NT2/D1 (cell line): ENCODE measurements around the gene SCN1B.
"Not testable (repeated sequence)": the region's sequence is repeated elsewhere in the genome, so short reads cannot be mapped to it uniquely, and the experiment has no call there.

Experiments
- DNase-seq: peaks from one replicate; pipeline ENCODE4 v3.0.0-alpha.2; 2011; ENCODE audit warnings: low read depth, low spot score
- H3K27me3 ChIP-seq: 2 replicates; pipeline ENCODE4 v1.6.0; 2011; ENCODE audit warnings: mild to moderate bottlenecking; ENCODE audit not compliant: insufficient read length, insufficient read depth
- H3K36me3 ChIP-seq: 2 replicates; pipeline ENCODE4 v1.6.1; 2011; ENCODE audit warnings: mild to moderate bottlenecking, low read length, mixed read lengths; ENCODE audit not compliant: insufficient read depth, insufficient read length
- H3K4me1 ChIP-seq: 2 replicates; pipeline ENCODE4 v1.5.1; 2011; ENCODE audit not compliant: insufficient read depth, insufficient read length
- H3K4me3 ChIP-seq: 2 replicates; pipeline ENCODE4 v1.5.1; 2011; ENCODE audit warnings: low read depth; ENCODE audit not compliant: insufficient read length
- H3K9ac ChIP-seq: 2 replicates; pipeline ENCODE4 v1.6.0; 2011; ENCODE audit warnings: low read depth; ENCODE audit not compliant: insufficient read length
- H3K9me3 ChIP-seq: 2 replicates; pipeline ENCODE4 v1.5.1; 2011; ENCODE audit warnings: mild to moderate bottlenecking, low read length; ENCODE audit not compliant: insufficient read depth
- SUZ12 ChIP-seq: IDR thresholded peaks from 2 replicates; pipeline ENCODE4 v1.6.1; 2011; ENCODE audit not compliant: insufficient read length, insufficient read depth; ENCODE audit errors: extremely low read depth
- YY1 ChIP-seq: IDR thresholded peaks from 2 replicates; pipeline ENCODE4 v1.6.1; 2011; ENCODE audit not compliant: insufficient read length, insufficient read depth
- ZNF274 ChIP-seq: IDR thresholded peaks from 2 replicates; pipeline ENCODE4 v1.6.1; 2011; ENCODE audit warnings: mild to moderate bottlenecking, low read depth, low read length

The SCN1B gene

DNA sequence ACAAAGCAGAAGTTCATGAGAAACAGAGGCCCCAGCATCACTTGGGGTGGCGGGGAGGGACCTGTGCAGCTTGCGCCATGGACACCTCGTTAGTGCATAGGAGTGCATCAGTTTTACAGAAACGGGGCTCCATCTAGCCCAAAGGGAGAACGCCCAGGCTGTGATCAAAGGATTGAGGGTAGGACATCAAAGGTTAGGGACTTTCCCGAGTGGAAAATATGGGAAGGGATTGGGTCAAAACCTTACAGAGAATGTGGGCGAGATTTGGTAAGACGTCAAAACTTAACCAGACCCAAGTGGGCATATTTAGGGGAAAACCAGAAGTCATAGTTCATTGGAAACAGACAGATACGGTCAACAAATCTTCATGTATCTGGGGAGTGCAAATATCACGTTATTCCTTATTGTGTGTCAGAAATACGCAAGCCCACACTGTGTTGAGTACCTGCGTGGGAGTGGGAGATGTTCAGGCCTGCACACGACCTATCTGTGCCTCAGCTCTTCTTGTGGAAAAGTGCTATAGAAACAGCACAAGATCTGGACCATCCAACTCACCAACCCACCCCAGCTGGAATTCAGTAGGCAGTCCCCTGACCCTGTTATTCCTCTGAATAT, 39.6 kb upstream of the SCN1B start:
- peaks cover 2% of the 10 kb centered on the region for H3K4me1 ChIP-seq
- DNase-seq, result no peak
- peaks cover 8% of the 10 kb centered on the region; the same call in 1 of the 2 replicates for H3K9me3 ChIP-seq
- H3K9ac ChIP-seq, result no peak overlapping the region
- no peaks in the 10 kb centered on the region for H3K36me3 ChIP-seq
- no peaks in the 10 kb centered on the region for H3K27me3 ChIP-seq
- no peak overlapping the region for H3K4me3 ChIP-seq
- TF ChIP-seq SUZ12, result no peak
- TF ChIP-seq ZNF274, result no peak
- TF ChIP-seq YY1, result no peak

DNA sequence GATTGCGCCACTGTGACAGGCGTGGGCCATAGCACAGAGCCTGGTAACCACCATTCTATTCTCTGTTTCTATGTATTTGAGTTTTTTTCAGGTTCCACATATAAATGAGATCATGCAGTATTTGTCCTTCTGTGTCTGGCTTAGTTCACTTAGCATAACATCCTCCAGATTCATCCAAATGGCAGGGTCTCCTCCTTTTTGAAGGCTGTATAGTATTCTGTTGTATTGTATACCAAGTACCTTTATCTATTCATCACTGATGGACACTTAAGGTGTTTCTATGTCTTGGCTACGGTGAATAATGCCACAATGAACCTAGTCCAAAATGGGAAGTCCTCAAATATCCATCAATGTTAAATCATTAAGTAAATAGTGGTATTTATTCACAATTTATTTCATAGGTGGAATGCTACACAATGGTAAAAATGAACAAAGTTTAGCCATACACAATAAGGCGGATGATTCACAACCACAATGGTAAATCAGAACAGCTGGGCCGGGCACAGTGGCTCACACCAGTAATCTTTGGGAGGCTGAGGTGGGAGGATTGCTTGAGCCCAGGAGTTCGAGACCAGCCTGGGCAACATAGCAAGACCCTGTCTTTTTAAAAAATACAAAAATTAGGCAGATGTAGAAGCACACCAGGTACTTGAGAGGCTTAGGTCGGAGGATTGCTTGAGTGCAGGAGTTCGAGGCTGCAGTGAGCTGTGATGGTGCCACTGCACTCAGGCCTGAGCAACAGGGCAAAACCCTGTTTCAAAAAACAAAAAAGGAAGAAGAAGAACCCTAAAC, 38.5 kb upstream of the SCN1B start:
- no peak overlapping the region for H3K9ac ChIP-seq
- H3K4me3 ChIP-seq, result no peak overlapping the region
- no peaks in the 10 kb centered on the region for H3K36me3 ChIP-seq
- no peaks in the 10 kb centered on the region for H3K27me3 ChIP-seq
- H3K4me1 ChIP-seq, result peaks cover 2% of the 10 kb centered on the region
- no peak for DNase-seq
- H3K9me3 ChIP-seq, result peaks cover 8% of the 10 kb centered on the region; the same call in 1 of the 2 replicates
- no peak for TF ChIP-seq YY1
- TF ChIP-seq ZNF274, result no peak
- no peak for TF ChIP-seq SUZ12

DNA sequence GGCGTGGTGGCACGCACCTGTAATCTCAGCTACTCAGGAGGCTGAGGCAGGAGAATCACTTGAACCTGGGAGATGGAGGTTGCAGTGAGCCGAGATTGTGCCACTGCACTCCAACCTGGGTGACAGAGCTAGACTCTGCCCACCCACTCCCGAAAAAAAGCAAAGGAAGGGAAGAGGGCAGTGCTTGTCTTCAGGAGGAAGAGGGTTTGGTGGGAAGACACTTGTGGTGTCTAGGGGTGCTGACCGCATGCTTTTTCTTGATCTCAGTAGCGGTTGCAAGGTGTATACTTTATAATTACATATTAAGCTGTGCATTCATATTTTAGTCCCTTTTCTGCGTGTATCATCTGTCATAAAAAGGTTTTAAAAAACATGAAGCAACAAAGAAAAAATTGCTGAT, 37.7 kb upstream of the SCN1B start:
- DNase-seq, H3K9ac ChIP-seq, H3K4me1 ChIP-seq: not testable (repeated sequence)

DNA sequence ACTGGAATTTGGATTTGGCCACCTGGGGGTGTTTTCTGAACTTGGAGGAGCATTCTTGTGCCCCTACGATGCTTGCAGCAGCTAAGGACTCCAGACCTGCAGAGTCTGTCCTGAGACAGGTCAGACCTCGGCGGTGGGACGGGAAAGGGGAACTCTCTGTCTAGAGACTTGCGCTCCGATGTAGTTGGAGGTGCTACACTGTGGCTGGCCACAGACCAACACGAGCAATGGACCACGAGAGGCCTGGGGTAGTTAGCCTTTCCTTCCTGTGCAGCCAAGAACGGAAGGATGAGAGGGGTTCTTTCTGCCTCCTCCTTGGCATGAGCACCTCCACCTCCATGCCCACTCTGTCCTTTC, 36.0 kb upstream of the SCN1B start:
- Histone ChIP-seq H3K4me1 (peaks cover 4% of the 10 kb centered on the region), H3K9me3 (peaks cover 8% of the 10 kb centered on the region; the same call in 1 of the 2 replicates), H3K36me3 (no peaks in the 10 kb centered on the region), H3K4me3 (no peak overlapping the region), H3K9ac (no peak overlapping the region), H3K27me3 (no peaks in the 10 kb centered on the region)
- TF ChIP-seq ZNF274 (no peak), YY1 (no peak), SUZ12 (no peak)
- DNase-seq, result no peak

More for the DNA sequence above, 37.7 kb upstream of the SCN1B start:
- H3K27me3 ChIP-seq, H3K36me3 ChIP-seq, H3K9me3 ChIP-seq, H3K4me3 ChIP-seq: not testable (repeated sequence)

- TF ChIP-seq YY1, result no peak
- Histone ChIP-seq H3K4me3 (no peak overlapping the region), H3K9me3 (peaks cover 8% of the 10 kb centered on the region; the same call in 1 of the 2 replicates), H3K27me3 (no peaks in the 10 kb centered on the region), H3K4me1 (peaks cover 4% of the 10 kb centered on the region), H3K9ac (no peak overlapping the region), H3K36me3 (no peaks in the 10 kb centered on the region)
- no peak for DNase-seq
Observed at GRCh38 chr19:34994643-34995541, 35.4 kb upstream of the SCN1B start.

GRCh38 chr19:34995551-34995950, 34.7 kb upstream of the SCN1B start:
- Histone ChIP-seq H3K27me3 (no peaks in the 10 kb centered on the region), H3K4me1 (peaks cover 4% of the 10 kb centered on the region), H3K4me3 (no peak overlapping the region), H3K36me3 (no peaks in the 10 kb centered on the region), H3K9me3 (peaks cover 8% of the 10 kb centered on the region; the same call in 1 of the 2 replicates), H3K9ac (no peak overlapping the region)
- no peak for DNase-seq
- TF ChIP-seq SUZ12 (no peak), ZNF274 (no peak), YY1 (no peak)

- no peak for DNase-seq
Observed at GRCh38 chr19:34997071-34997617, 33.1 kb upstream of the SCN1B start.

DNA sequence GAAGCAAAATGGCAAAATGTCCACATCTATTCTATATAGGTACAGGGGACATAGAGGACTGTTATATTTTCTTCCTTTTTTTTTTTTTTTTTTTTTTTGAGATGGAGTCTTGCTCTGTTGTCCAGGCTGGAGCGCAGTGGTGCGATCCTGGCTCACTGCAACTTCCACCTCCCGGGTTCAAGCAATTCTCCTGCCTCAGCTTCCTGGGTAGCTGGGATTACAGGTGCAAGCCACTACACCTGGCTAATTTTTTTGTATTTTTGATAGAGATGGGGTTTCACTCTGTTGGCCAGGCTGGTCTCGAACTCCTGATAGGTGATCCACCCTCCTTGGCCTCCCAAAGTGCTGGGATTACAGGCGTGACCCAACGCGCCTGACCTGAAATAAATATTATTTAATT, 32.0 kb upstream of the SCN1B start:
- H3K9me3 ChIP-seq, DNase-seq, H3K9ac ChIP-seq, H3K4me1 ChIP-seq, H3K27me3 ChIP-seq, H3K4me3 ChIP-seq: not testable (repeated sequence)
- H3K36me3 ChIP-seq, result peaks cover 17% of the 10 kb centered on the region

More at GRCh38 chr19:34997071-34997617, 33.1 kb upstream of the SCN1B start:
- Histone ChIP-seq H3K27me3 (no peaks in the 10 kb centered on the region), H3K4me3 (no peak overlapping the region), H3K9me3 (peaks cover 8% of the 10 kb centered on the region; the same call in 1 of the 2 replicates), H3K9ac (no peak overlapping the region), H3K4me1 (peaks cover 4% of the 10 kb centered on the region), H3K36me3 (peaks cover 8% of the 10 kb centered on the region)
- TF ChIP-seq ZNF274 (no peak), SUZ12 (no peak), YY1 (no peak)
